Pulmonary artery endothelial cell (primary cell): ENCODE data around the gene CNKSR2. TPM values are rescaled to one million over a fixed set of nuclear protein-coding genes. Genes with fewer than 3 reads are reported as not detected.

Experiments
- DNase-seq: peaks from one replicate; pipeline ENCODE4 v3.0.0-alpha.2; 2011; ENCODE audit warnings: low read depth, low spot score
- total RNA-seq: library from RNA; depleted of rRNA; stranded (reverse); fragments of >200 nt; gene quantifications from 2 replicates; pipeline ENCODE4 v1.2.3, GENCODE V29; 2014

CNKSR2 gene
- total RNA-seq, 1 donor from 2014 or later = under 0.01 TPM

GRCh38 chrX:21666679-21667078 is 292.5 kb downstream of the CNKSR2 start:
- no peak for DNase-seq

DNA sequence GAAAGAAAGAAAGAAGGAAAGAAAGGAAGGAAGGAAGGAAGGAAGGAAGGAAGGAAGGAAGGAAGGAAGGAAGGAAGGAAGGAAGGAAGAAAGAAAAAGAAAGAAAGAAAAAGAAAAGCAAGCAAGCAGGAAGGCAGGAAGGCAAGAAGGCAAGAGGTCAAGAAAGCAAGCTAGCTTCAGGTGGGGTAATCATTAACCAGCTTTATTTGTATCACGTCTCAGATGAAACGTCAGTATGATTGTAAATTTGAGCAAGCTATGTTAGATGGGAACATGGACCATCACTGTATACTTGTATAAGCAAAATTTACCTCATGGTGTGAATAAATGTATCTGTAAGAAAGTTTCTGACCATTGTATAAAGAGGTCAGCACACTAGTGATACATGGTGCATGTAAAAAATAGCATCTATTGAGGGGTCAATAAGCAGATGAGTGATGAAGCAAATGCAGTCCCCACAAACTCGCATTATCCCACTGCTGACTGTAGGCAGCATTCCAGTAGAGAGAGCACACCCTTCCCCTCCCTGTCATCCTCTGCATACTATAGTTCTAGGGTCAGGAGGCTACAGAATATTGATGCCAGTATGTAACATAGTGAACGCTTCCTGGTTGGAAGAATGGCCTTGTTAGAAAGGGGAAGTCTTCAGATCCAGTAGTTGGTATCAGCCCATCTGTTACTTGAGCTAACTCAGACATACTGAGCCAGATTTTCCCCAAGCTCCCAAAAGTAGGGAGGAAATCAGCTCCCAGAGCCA is 300.4 kb downstream of the CNKSR2 start:
- DNase-seq = no peak

DNA sequence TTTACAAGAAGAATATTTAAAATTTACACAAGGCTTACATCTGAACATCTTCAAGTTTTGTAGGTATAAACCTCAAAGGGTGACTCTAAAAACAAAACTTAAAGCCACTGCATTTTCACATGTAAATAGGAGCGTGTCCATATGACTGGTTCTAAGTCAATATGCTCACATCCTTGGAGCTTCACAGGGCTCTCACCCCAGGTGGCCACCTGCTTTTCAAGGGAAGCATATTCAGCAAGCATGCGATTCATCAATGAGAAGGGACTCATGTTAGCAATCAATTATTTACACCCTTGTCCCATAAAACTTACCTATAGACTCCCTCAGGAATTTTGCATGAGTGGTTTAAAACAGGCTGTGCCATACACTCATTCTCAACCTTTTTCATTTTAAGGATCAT is 301.7 kb downstream of the CNKSR2 start:
- no peak for DNase-seq

GRCh38 chrX:21678048-21678612 is 303.9 kb downstream of the CNKSR2 start:
- no peak for DNase-seq

- DNase-seq = no peak
Observed at GRCh38 chrX:21683941-21684340, 309.7 kb downstream of the CNKSR2 start.

DNA sequence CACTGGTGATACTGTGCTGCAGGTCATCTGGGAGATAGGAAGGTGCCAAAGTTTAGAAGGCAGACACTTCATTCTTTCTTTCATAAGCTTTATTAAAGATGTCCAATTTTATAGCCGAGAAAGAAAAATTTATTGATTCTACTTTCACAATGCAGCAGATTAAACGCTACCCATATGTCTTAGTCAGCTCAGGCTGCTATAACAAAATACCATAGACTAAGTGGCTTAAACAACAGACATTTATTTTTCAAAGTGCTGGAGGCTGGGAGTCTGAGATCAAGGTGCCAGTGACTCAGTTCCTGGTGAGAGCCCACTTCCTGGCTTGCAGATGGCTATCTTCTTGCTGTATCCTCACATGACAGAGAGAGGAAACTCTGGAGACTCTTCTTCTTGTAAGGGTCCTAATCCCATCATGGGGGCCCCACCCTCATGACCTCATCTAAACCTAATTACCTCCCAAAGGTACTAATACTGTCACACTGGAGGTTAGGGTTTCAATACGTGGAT is 317.3 kb downstream of the CNKSR2 start:
- no peak for DNase-seq

DNA sequence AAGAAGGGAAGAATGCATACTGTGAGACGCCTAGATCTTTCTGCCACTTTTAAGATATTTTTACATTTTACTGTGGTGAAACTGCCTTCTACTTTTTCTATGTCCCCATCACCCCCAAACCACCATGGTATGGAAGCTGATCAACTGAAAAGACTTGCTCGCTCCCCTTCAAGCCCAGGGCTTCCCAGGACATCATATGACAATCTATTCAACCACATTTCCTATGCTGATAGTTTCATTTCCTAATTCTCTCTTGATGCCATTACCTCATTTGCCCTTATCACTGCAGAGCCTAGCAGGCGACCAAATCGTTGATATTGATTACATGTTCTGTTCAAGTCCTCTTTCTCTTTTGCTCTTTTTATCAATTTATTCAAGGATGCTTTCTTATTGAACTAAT is 324.1 kb downstream of the CNKSR2 start:
- DNase-seq = no peak

- no peak for DNase-seq
Observed at GRCh38 chrX:21699136-21699535, 324.9 kb downstream of the CNKSR2 start.

GRCh38 chrX:21700275-21700674 is 326.1 kb downstream of the CNKSR2 start:
- no peak for DNase-seq

DNA sequence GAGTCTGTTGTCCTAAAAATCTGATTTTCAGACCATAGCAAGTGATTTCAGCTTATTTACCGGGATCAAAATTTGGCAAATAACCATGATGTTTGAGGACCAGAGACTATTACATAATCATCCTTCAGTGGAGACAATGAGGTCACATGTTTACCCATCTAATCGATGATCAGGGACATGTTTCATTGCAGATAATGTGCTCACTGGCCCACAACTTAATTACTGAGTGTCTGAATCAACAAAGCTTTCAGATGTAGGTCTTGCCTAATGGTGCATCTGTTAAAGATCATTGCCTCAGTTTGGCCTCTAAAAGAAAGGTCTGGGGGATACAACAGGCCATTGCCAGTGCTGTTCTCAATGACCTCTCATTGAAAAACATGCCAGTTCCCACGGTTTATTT is 326.7 kb downstream of the CNKSR2 start:
- no peak for DNase-seq

GRCh38 chrX:21702725-21703124 is 328.5 kb downstream of the CNKSR2 start:
- no peak for DNase-seq
